A673 (cell line): Measurements from ENCODE around the gene B3GALNT2. TPM values are rescaled to one million over a fixed set of nuclear protein-coding genes. Genes with fewer than 3 reads are reported as not detected.
"Not testable (repeated sequence)": the region's sequence is repeated elsewhere in the genome, so short reads cannot be mapped to it uniquely, and the experiment has no call there.

ENCODE experiments used
- BruUV-seq: library from RNA; stranded (reverse); fragments of 400-500 nt; replicated peaks from 2 replicates; lab custom pipeline; 2021; lab: Mats Ljungman, UMichigan
- CTCF ChIA-PET: fragments of 300-600 bp; sonication (Branson Sonifier 250); formaldehyde crosslinking; loops from one replicate; lab custom pipeline; 2022; ENCODE audit warnings: antibody characterized with exemption; lab: Charles Lee
- POLR2A ChIA-PET: fragments of 300-600 bp; sonication (Branson Sonifier 250); formaldehyde crosslinking; loops from one replicate; lab custom pipeline; 2022; ENCODE audit warnings: antibody characterized with exemption; ENCODE audit not compliant: low non-redundant PET; lab: Charles Lee
- DNase-seq: peaks from one replicate; pipeline ENCODE4 v3.0.0-alpha.2; 2015; ENCODE audit warnings: low spot score
- H3K27ac ChIP-seq: fragments of 200-600 bp; sonication (generic); 2 replicates; pipeline ENCODE4 v1.5.1; 2016; ENCODE audit warnings: mixed run types, low read depth, mild to moderate bottlenecking, mixed read lengths, antibody characterized with exemption, low read length; ENCODE audit not compliant: poor library complexity, severe bottlenecking
- H3K27me3 ChIP-seq: fragments of 200-600 bp; sonication (generic); replicated peaks from 2 replicates; pipeline ENCODE4 v1.6.1; 2017; ENCODE audit warnings: mixed run types, low read depth, mild to moderate bottlenecking, mixed read lengths, antibody characterized with exemption, low read length; ENCODE audit not compliant: insufficient read depth, poor library complexity
- H3K36me3 ChIP-seq: fragments of 200-600 bp; sonication (generic); 2 replicates; pipeline ENCODE4 v1.6.1; 2016; ENCODE audit warnings: mixed run types, mild to moderate bottlenecking, mixed read lengths, antibody characterized with exemption, low read length; ENCODE audit not compliant: insufficient read depth, poor library complexity, severe bottlenecking
- H3K4me1 ChIP-seq: fragments of 200-600 bp; sonication (generic); 2 replicates; pipeline ENCODE4 v1.6.1; 2017; ENCODE audit warnings: mixed run types, mild to moderate bottlenecking, mixed read lengths, antibody characterized with exemption, low read length; ENCODE audit not compliant: insufficient read depth, poor library complexity, severe bottlenecking
- H3K4me3 ChIP-seq: fragments of 200-600 bp; sonication (generic); 2 replicates; pipeline ENCODE4 v1.5.1; 2016; ENCODE audit warnings: low read depth, mixed run types, mild to moderate bottlenecking, mixed read lengths, low read length; ENCODE audit not compliant: poor library complexity, severe bottlenecking
- H3K9me3 ChIP-seq: fragments of 200-600 bp; sonication (generic); 2 replicates; pipeline ENCODE4 v1.6.1; 2016; ENCODE audit warnings: mixed run types, low read depth, mild to moderate bottlenecking, mixed read lengths, antibody characterized with exemption, low read length; ENCODE audit not compliant: poor library complexity, severe bottlenecking
- EZH2 ChIP-seq: fragments of 200-600 bp; sonication (generic); IDR thresholded peaks from 2 replicates; pipeline ENCODE4 v1.6.1; 2017; ENCODE audit warnings: borderline replicate concordance, low read depth, mild to moderate bottlenecking, mixed read lengths, antibody characterized with exemption, low read length; ENCODE audit not compliant: poor library complexity, severe bottlenecking
- intact Hi-C: fragments of 100-400 bp; cut with micrococcal nuclease; formaldehyde crosslinking; loops from one replicate; pipeline ENCODE4 v1.10.0; 2022; ENCODE audit not compliant: unreplicated experiment
- total RNA-seq: library from RNA; stranded (reverse); gene quantifications from 2 replicates; pipeline ENCODE4 v1.2.3, GENCODE V29; 2021
- TF ChIP-seq, protein P1 (sequence below): fragments of 300-800, 200-600 bp; sonication (generic); conservative IDR thresholded peaks from 2 replicates; pipeline ENCODE4 v1.5.1; 2017; ENCODE audit warnings: low read depth, mild to moderate bottlenecking, antibody characterized with exemption, low read length, moderate library complexity, mixed read lengths

The B3GALNT2 gene
- total RNA-seq, 1 experiment from 2014 or later: 18.6 TPM

DNA sequence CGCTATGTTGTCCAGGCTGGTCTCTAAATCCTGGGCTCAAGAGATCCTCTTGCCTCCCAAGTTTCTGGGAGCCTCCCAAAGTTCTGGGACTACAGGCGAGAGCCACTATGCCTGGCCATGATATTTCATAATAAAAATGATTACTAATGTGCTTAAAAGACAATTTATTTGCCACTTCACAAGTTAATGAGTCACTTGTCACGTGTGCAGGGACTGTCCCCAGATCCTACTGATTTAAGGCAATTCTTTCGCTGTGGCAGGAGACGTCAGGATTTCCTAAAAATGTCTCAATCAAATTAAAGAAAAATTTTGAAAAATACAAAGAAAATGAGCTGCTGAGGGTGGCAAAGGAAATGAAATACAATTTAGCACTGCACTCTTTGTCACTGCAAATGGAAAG, 43.5 kb downstream of the B3GALNT2 start:
- no peak for TF ChIP-seq EZH2
- TF ChIP-seq, protein P1, sequence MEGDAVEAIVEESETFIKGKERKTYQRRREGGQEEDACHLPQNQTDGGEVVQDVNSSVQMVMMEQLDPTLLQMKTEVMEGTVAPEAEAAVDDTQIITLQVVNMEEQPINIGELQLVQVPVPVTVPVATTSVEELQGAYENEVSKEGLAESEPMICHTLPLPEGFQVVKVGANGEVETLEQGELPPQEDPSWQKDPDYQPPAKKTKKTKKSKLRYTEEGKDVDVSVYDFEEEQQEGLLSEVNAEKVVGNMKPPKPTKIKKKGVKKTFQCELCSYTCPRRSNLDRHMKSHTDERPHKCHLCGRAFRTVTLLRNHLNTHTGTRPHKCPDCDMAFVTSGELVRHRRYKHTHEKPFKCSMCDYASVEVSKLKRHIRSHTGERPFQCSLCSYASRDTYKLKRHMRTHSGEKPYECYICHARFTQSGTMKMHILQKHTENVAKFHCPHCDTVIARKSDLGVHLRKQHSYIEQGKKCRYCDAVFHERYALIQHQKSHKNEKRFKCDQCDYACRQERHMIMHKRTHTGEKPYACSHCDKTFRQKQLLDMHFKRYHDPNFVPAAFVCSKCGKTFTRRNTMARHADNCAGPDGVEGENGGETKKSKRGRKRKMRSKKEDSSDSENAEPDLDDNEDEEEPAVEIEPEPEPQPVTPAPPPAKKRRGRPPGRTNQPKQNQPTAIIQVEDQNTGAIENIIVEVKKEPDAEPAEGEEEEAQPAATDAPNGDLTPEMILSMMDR: no peak
- POLR2A ChIA-PET: no interaction called here

GRCh38 chr1:235457856-235458255, 46.4 kb downstream of the B3GALNT2 start:
- POLR2A ChIA-PET, BruUV-seq, DNase-seq, H3K9me3 ChIP-seq, H3K4me1 ChIP-seq, CTCF ChIA-PET, H3K36me3 ChIP-seq, H3K27me3 ChIP-seq, H3K4me3 ChIP-seq, intact Hi-C loops, H3K27ac ChIP-seq: not testable (repeated sequence)

More for the DNA sequence above, 43.5 kb downstream of the B3GALNT2 start:
- no TSS peak for BruUV-seq
- Histone ChIP-seq H3K27me3 (no peaks in the 10 kb centered on the region), H3K36me3 (peaks cover 4% of the 10 kb centered on the region), H3K9me3 (no peaks in the 10 kb centered on the region), H3K4me1 (no peaks in the 10 kb centered on the region), H3K4me3 (no peak overlapping the region), H3K27ac (no peak overlapping the region)
- intact Hi-C loops: no loop called here
- DNase-seq: no peak
- CTCF ChIA-PET: no interaction called here

DNA sequence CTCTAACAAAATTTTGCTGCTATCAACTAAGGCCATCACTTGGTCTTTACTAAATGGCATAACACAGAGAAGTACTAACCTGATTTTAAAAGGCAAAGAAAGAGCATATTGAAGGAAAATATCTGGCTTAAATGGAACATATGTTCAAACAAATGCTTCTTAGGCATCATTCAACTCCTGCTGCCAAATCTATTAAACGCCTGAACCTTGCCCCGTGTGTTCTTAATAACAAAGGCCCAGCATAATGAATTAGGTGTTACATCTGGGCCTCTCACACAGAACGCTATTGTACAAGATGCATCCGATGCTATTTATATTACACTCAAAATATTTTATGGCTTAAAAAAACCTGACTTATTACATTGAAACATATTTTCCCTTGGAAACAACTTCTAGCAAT, 48.4 kb downstream of the B3GALNT2 start:
- Histone ChIP-seq H3K36me3 (no peaks in the 10 kb centered on the region), H3K27ac (no peak overlapping the region), H3K4me1 (no peaks in the 10 kb centered on the region), H3K4me3 (no peak overlapping the region), H3K27me3 (no peaks in the 10 kb centered on the region), H3K9me3 (no peaks in the 10 kb centered on the region)
- ChIA-PET POLR2A (no interaction called here), CTCF (no interaction called here)
- no TSS peak for BruUV-seq
- DNase-seq: no peak
- TF ChIP-seq, protein P1: no peak
- no peak for TF ChIP-seq EZH2
- intact Hi-C loops: no loop called here

GRCh38 chr1:235455097-235455496, 49.2 kb downstream of the B3GALNT2 start:
- CTCF ChIA-PET: no interaction called here
- BruUV-seq: no TSS peak

More at GRCh38 chr1:235455097-235455496, 49.2 kb downstream of the B3GALNT2 start:
- POLR2A ChIA-PET: no interaction called here
- intact Hi-C loops: no loop called here
- Histone ChIP-seq H3K27me3 (no peaks in the 10 kb centered on the region), H3K4me3 (no peak overlapping the region), H3K9me3 (no peaks in the 10 kb centered on the region), H3K4me1 (no peaks in the 10 kb centered on the region), H3K36me3 (peaks cover 4% of the 10 kb centered on the region), H3K27ac (no peak overlapping the region)
- DNase-seq: no peak
- TF ChIP-seq EZH2: no peak
- TF ChIP-seq, protein P1: no peak
